ENCODE data around the gene NKX1-2.
"Not testable (repeated sequence)": the region's sequence is repeated elsewhere in the genome, so short reads cannot be mapped to it uniquely, and the experiment has no call there.

The NKX1-2 gene

DNA sequence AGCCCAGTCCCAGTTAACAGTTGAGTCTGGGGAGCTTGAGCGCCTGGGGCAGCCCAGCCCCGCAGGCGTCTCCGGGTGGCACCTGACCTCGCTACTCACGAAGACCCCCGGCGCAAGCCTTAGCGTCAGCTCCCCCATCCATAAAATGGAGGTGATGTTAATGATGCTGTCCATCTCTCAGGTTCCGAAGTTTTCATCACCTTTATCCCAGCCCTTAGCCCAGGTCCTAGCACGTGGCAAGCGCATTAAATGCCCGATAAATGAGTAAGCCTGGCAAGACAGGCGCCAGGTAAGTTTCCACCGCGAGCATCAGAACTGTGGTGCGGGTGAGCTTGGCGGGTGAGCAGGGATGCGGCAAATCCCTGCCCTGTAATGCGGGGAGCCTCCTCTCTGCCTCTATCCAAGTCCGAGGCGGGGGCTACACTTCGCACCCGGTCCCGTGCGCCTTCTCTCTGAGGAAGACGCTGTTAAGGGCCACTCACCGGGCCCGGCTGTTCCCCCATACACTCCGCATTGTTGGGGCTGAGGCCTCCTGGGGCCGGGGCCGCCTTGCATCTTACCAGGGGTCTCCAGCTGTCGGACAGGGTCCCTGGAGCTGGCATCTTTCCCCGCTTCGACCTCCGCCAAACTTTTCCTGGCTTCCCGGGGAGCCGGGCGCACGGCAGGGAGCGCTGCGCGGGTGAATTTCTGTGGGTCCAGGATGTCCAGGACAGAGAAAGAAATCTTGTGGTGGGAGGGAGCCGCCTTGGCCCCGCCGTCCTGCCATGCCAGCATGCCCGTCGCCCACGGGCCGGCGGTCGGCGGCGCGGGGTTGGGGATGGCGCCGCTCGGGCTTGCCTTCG is 444 bp downstream of the NKX1-2 start:
- no peak for DNase-seq

- DNase-seq: no peak
Measured at GRCh38 chr10:124448696-124449169, 1.1 kb downstream of the NKX1-2 start.

DNA sequence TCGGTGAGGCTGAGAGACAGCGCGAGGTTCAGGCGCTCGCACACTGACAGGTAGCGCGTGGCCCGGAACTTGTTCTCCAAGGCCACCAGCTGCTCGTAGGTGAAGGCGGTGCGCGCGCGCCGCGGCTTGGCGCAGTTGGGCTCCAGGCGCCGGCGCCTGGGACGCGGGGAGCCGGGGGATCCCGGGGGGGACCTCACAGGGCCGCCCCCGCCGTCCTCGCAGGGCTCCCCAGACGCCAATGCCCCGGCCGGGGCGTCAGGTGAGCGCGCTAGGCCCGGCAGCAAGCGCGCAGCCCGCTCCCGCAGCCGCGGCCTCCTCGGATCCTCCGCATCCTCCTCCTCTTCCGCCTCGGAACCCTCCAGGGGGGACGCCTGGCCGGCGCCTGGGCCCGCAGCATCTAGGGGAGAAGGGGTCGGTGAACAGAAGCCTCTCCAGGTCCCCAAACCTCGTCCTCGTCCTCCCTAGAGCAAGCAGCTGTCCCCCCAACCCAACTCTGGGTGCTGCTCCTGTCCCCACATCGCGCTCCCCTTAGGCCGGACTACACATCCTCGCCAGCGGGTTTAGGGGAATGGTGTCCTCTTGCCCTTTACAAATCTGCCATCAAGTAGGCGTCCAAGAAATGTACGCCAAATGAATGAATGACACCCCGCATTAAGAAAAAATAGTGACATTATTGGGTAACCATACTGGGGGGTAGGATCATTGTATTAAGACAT is 1.9 kb downstream of the NKX1-2 start:
- DNase-seq: no peak

GRCh38 chr10:124446830-124447750 is 2.7 kb downstream of the NKX1-2 start:
- DNase-seq: no peak

- not testable (repeated sequence) for DNase-seq
Measured at GRCh38 chr10:124441694-124442093, 8.1 kb downstream of the NKX1-2 start.

GRCh38 chr10:124436191-124436638 is 13.6 kb downstream of the NKX1-2 start:
- no peak for DNase-seq

- DNase-seq: not testable (repeated sequence)
Measured at GRCh38 chr10:124435683-124436082, 14.2 kb downstream of the NKX1-2 start.

DNA sequence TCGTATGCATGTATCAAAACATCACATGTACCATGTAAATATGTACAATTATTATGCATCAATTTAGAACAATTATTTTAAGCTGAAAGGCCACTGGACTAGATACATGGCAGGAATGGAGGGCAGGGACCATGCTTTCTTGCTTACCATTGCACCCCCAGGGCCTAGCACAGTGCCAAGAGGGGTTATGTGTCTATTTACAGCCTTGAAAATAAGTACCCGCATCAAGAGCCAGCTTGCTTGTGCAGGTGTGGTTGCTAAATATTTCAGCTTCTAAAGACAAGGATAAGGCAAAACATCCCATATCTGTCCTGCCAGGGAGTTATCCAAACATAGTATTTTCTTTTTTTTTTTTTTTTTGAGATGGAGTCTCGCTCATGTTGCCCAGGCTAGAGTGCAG is 16.4 kb downstream of the NKX1-2 start:
- no peak for DNase-seq

- no peak for DNase-seq
Measured at GRCh38 chr10:124430077-124430476, 19.8 kb downstream of the NKX1-2 start.

DNA sequence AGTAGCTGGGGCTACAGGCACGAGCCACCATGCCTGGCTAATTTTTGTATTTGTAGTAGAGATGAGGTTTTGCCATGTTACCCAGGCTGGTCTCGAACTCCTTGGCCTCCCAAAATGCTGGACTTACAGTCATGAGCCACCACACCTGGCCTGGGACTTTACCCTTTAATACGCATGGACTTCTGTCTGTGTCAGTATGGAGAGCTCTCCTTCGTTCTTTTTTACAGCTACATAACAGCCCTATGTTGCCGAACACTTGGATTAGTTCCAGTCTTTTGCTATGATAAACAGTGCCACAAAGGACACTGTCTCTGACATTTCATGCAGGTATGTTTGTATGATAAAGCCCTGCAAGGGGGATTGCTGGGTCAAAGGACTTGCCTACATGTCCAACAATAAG is 20.3 kb downstream of the NKX1-2 start:
- DNase-seq: no peak

DNA sequence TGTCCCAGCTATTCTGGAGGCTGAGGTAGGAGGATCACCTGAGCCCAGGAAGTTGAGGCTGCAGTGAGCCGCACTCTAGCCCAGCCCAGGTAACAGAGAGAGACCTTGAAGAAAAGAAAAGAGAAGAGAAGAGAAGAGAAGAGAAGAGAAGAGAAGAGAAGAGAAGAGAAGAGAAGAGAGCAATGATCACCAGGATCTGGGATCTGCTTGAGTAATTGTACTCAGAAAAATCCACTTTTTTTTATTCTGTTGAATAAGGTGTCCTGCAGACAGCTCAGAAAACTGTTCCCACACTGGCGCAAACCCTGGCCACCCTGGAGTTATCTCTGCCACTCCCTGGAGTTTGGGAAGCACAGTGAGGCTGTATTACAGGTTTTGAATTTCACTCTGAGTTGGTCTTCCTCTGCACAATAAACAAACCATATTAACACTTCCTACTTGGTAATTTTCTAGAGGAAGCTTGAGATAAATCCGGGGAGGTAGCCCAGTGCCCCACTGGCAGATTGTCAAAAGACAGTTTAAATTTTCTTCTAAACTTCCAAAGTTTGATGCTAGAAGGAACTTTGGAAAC is 21.5 kb downstream of the NKX1-2 start:
- no peak for DNase-seq

- no peak for DNase-seq
Measured at GRCh38 chr10:124425227-124425962, 24.4 kb downstream of the NKX1-2 start.

DNA sequence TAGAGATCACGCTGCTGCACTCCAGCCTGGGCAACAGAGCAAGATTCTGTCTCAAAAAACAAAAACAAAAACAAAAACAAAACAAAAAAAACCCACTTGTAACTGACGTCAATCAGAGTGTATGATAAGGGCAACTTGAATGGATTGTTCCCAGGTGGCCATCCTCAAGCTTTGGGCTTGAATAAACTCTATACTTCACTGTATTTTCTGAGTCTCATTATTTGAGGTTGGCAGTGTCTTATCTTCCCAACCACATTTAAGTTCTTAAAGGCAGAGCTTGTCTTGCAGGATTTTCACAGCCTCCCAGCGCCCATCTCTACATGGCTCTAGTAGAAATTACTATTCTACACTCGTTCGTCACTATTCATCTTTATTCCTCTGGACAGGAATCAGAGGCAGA is 26.0 kb downstream of the NKX1-2 start:
- DNase-seq: no peak

DNA sequence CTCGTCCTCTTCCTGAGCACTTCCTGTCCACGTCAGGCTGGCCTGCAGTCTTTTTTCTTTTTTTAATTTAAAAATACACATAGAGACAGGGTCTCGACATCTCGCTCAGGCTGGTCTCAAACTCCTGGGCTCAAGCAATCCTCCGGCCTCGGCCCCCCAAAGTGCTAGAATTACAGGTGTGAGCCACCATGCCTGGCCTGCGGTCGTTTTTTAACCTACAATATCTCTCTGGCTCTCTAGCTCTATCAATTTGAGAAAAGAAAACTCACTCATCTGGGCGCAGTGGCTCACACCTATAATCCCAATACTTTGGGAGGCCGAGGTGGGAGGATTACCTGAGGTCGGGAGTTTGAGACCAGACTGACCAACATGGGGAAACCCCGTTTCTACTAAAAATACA is 27.1 kb downstream of the NKX1-2 start:
- no peak for DNase-seq

DNA sequence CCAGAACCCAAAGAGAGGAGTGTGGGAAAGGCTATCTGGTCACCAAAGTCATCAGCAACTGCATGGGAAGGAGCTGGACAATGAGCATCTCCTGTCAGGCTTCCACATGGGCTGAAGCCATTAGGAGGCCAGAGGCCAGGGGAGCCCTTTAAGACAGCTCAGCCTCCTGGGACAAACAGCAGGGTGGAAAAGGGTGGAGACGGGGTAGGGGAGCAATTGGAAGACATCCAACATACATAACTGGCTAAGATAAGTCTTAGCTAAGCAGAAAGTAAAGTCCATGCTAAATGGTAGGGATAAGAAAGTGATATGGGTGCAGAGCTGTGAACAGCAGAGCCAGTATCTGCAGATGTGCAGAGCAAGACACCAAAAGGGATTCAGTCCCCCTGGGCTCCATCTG is 29.6 kb downstream of the NKX1-2 start:
- DNase-seq: no peak

GRCh38 chr10:124419635-124420034 is 30.2 kb downstream of the NKX1-2 start:
- peak; percentile 0 for DNase-seq

DNA sequence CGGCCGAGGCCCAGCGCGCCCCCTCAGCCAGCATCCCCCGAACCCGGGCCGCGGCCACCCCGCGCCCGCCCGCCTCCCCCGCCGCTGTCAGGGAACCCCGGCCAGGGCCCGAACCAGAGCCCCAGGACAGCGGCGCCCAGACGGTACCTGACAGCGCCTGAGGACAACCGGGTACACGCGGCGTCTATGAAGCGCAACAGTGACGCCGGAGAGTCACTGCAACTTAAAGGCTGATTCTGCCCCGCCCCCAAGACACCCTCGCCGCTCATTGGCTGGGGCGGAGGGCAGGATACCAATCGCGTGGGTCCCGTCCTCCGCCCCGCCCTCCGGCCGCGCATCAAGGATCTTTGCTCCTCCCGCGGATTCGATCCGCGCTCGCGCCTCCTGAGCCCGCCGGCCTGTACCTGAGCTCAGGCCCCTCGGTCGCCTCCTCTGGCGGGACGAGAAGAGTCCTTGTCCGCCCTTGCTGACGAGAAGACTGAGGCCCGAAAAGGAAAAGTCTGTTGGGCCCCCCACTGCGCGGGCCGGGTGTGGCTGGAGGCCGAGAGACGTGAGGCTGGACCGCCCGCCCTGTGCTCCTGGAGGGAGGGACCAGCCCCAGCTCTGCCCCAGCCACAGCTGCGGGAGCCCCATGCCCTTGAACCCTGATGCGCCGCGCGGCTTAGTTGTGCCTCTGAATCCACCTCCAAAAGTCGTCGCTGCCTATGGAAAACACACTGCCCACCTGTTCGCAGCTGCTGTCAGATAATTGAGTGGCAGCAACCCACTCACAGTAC is 30.9 kb downstream of the NKX1-2 start, which contains the start of gene OAT:
OAT (minus strand) TSS at position 198 of the 776 bp plus-strand sequence. CDS start 6,752 bp downstream, outside the sequence.
- peak; percentile 95 for DNase-seq

- DNase-seq: peak; percentile 34
Measured at GRCh38 chr10:124417895-124418725, 31.7 kb downstream of the NKX1-2 start.

DNA sequence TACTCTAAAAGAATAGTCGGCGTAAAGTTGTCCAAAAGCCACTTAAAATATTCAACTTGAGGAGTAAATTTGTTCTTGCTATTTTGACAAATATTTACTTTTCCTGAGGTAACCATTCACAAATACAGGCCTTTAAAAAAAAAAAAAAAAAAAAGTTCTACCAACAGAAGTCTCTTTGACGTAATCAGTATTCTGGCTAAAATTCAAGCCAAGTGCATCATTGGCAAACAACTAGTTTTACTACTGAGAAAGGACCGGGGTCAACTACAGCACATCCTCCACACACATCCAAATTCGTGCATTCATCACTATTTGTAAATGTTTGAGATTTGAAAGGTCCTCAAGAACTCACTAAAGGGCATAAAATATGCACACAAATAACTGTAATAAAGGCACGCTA is 33.1 kb downstream of the NKX1-2 start:
- no peak for DNase-seq

DNA sequence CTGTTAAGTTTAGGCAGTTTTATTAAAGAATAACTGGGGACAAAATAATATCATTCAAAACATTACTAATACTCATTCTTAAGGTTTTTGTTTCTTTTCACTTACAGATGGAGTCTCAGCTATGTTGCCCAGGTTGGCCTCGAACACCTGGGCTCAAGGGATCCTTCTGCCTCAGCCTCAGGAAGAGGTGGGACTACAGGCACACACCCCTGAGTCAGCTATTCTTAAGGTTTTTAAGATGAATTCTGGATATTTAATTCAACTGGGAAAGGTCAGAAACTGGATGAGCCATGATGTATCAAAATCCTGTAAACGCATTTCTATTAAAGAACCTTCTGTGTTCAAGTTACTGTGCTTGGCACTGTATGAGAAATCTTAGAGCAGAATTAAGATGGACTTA is 34.6 kb downstream of the NKX1-2 start:
- no peak for DNase-seq
